HG02981 (cell line): ENCODE data around the gene SP1.
"Not testable (repeated sequence)": the region's sequence is repeated elsewhere in the genome, so short reads cannot be mapped to it uniquely, and the experiment has no call there.

Experiments
- ATAC-seq: cut with Tn5 transposase; IDR thresholded peaks from one replicate; pipeline ENCODE4 v1.9.1; 2021; ENCODE audit warnings: mild to moderate bottlenecking, moderate library complexity; ENCODE audit not compliant: unreplicated experiment

The SP1 gene

GRCh38 chr12:53410951-53411350 lies 31.0 kb downstream of the SP1 start:
- ATAC-seq: no peak

- no peak for ATAC-seq
Measured at GRCh38 chr12:53413485-53414204, 33.7 kb downstream of the SP1 start.

- ATAC-seq: no peak
Measured at GRCh38 chr12:53414756-53415417, 34.9 kb downstream of the SP1 start.

- not testable (repeated sequence) for ATAC-seq
Measured at GRCh38 chr12:53415752-53416389, 35.9 kb downstream of the SP1 start.

GRCh38 chr12:53417291-53417816 lies 37.4 kb downstream of the SP1 start:
- not testable (repeated sequence) for ATAC-seq

- no peak for ATAC-seq
Measured at GRCh38 chr12:53418221-53418620, 38.2 kb downstream of the SP1 start.

GRCh38 chr12:53419756-53420155 lies 39.8 kb downstream of the SP1 start:
- ATAC-seq: no peak

- not testable (repeated sequence) for ATAC-seq
Measured at GRCh38 chr12:53422247-53422646, 42.3 kb downstream of the SP1 start.

GRCh38 chr12:53423597-53423996 lies 43.6 kb downstream of the SP1 start, which contains the start of gene AMHR2:
TSS of gene AMHR2 (plus strand) at chr12:53423855. CDS start at chr12:53423935, 80 bp downstream.
- ATAC-seq: no peak

- no peak for ATAC-seq
Measured at GRCh38 chr12:53424626-53425514, 44.9 kb downstream of the SP1 start.

GRCh38 chr12:53425515-53426150 lies 45.7 kb downstream of the SP1 start:
- no peak for ATAC-seq

- ATAC-seq: no peak
Measured at GRCh38 chr12:53427905-53428594, 48.1 kb downstream of the SP1 start.

- ATAC-seq: no peak
Measured at GRCh38 chr12:53428741-53429140, 48.8 kb downstream of the SP1 start.

GRCh38 chr12:53430116-53430515 lies 50.1 kb downstream of the SP1 start:
- no peak for ATAC-seq

GRCh38 chr12:53431187-53431586 lies 51.2 kb downstream of the SP1 start:
- no peak for ATAC-seq

GRCh38 chr12:53435326-53435725 lies 55.4 kb downstream of the SP1 start:
- not testable (repeated sequence) for ATAC-seq

GRCh38 chr12:53439582-53439981 lies 59.6 kb downstream of the SP1 start:
- ATAC-seq: not testable (repeated sequence)

GRCh38 chr12:53441040-53441833 lies 61.3 kb downstream of the SP1 start, which contains the start of gene PRR13:
TSS of gene PRR13 (plus strand) at chr12:53441734. CDS start at chr12:53442715, 981 bp downstream.
- peak; percentile 100 for ATAC-seq

GRCh38 chr12:53443955-53444354 lies 64.0 kb downstream of the SP1 start:
- ATAC-seq: no peak
